ENCODE data around the gene GDAP2. TPM values are rescaled to one million over a fixed set of nuclear protein-coding genes. Genes with fewer than 3 reads are reported as not detected.

GDAP2 gene
- total and polyA plus RNA-seq, 8 donors, result 3.5 to 51.4 (median 24.1) TPM

DNA sequence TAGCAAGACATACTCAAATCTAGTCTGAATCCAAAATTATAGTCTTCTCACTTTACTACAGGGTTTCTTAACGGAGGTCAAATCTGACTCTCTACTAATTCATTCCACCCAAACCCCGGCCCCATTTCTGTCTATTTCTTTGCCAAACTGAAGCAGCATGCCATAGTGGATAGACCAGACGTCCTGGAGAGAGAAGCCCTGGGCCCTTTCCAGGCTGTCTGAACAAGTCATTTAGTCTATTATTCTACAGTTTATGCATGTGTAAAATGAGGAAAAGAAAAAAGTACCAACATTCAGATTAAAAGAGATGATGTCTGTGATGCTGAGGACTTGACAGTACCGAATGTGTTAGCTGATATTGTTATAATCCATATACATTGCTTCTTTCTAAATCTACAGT is 95.0 kb downstream of the GDAP2 start:
- peaks cover 0 to 3% (median 0%) of the 10 kb centered on the region in 4 donors for H3K9me3 ChIP-seq
- no peaks in the 10 kb centered on the region for H3K4me1 ChIP-seq
- WGBS, 5 donors, result 84 to 89% (median 87%) methylated on average over 4 of the region's 4 CpGs
- H3K4me3 ChIP-seq, result no peak overlapping the region
- no peak overlapping the region for H3K27ac ChIP-seq
- H3K36me3 ChIP-seq, result peaks cover 0 to 12% (median 2%) of the 10 kb centered on the region in 4 donors
- no peak for DNase-seq
- intact Hi-C loops (cut with DNase I; ENCODE audit: low total_unique reads), result no loop called here
- H3K27me3 ChIP-seq, result no peaks in the 10 kb centered on the region
- TF ChIP-seq POLR2A (IDR thresholded peaks at IDR 0.05), result no peak
- TF ChIP-seq EP300 (IDR thresholded peaks at IDR 0.05), result no peak
- TF ChIP-seq, protein P1, sequence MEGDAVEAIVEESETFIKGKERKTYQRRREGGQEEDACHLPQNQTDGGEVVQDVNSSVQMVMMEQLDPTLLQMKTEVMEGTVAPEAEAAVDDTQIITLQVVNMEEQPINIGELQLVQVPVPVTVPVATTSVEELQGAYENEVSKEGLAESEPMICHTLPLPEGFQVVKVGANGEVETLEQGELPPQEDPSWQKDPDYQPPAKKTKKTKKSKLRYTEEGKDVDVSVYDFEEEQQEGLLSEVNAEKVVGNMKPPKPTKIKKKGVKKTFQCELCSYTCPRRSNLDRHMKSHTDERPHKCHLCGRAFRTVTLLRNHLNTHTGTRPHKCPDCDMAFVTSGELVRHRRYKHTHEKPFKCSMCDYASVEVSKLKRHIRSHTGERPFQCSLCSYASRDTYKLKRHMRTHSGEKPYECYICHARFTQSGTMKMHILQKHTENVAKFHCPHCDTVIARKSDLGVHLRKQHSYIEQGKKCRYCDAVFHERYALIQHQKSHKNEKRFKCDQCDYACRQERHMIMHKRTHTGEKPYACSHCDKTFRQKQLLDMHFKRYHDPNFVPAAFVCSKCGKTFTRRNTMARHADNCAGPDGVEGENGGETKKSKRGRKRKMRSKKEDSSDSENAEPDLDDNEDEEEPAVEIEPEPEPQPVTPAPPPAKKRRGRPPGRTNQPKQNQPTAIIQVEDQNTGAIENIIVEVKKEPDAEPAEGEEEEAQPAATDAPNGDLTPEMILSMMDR (IDR thresholded peaks at IDR 0.05), result no peak
- TF ChIP-seq POLR2AphosphoS5 (IDR thresholded peaks at IDR 0.05), result no peak

DNA sequence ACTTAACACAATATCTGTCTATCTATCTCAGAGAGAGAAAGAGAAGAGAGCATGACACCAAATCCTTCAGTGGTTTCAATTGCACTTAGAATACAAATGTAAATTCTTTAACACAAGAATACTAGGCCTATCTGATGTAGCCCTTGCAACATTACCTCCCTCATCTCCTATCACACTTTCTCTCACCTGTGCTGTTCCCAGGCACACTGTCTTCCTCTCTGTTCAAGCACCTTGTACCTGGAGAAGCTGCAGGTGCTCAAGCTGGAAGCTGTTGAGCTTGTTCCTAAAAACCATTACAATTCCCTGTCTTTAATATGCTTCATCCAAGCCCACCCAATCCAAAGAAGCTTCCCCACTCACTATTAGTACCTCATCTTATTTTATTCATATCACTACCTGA is 97.0 kb downstream of the GDAP2 start:
- intact Hi-C loops (cut with DNase I; ENCODE audit: low total_unique reads), result no loop called here
- Histone ChIP-seq H3K9me3 (peaks cover 0 to 3% (median 0%) of the 10 kb centered on the region in 4 donors), H3K36me3 (peaks cover 0 to under 1% (median 0%) of the 10 kb centered on the region in 4 donors), H3K27me3 (no peaks in the 10 kb centered on the region), H3K27ac (no peak overlapping the region), H3K4me1 (peaks cover 0 to 4% (median 0%) of the 10 kb centered on the region in 4 donors), H3K4me3 (no peak overlapping the region)
- DNase-seq, result no peak
- TF ChIP-seq POLR2A (IDR thresholded peaks at IDR 0.05) (no peak), EP300 (IDR thresholded peaks at IDR 0.05) (no peak), POLR2AphosphoS5 (IDR thresholded peaks at IDR 0.05) (no peak)
- TF ChIP-seq, protein P1 (IDR thresholded peaks at IDR 0.05), result no peak

DNA sequence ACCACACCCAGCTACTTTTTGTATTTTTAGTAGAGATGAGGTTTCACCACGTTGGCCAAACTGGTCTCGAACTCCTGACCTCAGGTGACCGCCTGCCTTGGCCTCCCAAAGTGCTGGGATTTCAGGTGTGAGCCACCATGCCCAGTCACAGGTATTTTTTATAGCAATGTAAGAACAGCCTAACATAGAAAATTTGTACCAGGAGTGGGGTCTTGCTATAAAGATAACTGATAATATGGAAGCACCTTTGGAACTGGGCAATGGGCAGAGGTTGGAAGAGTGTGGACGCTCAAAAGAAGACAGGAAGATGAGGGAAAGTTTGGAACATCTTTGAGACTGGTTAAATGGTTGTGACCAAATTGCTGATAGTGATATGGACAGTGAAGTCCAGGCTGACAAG is 99.2 kb downstream of the GDAP2 start:
- intact Hi-C loops (cut with DNase I; ENCODE audit: low total_unique reads), result no loop called here
- DNase-seq, result no peak
- H3K4me3 ChIP-seq, result no peak overlapping the region
- H3K9me3 ChIP-seq, result peaks cover 0 to 3% (median 0%) of the 10 kb centered on the region in 4 donors
- H3K36me3 ChIP-seq, result no peaks in the 10 kb centered on the region
- no peaks in the 10 kb centered on the region for H3K27me3 ChIP-seq
- WGBS, 5 donors, result 71 to 93% (median 93%) methylated on average over 4 of the region's 4 CpGs
- H3K4me1 ChIP-seq, result peaks cover 0 to 18% (median 3%) of the 10 kb centered on the region in 4 donors
- no peak overlapping the region for H3K27ac ChIP-seq
- TF ChIP-seq, protein P1 (IDR thresholded peaks at IDR 0.05), result no peak
- no peak for TF ChIP-seq POLR2AphosphoS5 (IDR thresholded peaks at IDR 0.05)
- TF ChIP-seq EP300 (IDR thresholded peaks at IDR 0.05), result no peak
- no peak for TF ChIP-seq POLR2A (IDR thresholded peaks at IDR 0.05)

DNA sequence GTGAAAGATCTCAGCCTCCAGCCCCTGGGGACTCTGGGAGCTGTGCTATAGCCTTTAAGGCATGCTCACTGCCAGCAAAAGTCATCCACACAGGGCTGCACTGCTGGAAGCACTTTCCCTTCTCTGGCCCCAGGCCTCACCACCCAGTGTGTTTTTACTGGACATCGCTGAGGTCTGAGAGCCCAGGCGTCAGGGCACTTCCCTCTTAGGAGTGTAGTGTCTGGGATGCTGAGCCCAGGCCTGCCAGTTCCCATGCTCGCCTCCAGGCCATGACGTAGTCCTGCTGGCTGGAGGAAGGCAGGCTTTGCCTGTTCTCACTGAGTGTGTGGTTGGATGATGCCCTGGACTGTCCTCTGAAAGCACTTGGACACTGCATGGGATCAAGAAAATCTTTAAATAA is 101.2 kb downstream of the GDAP2 start:
- peak in 1 of 2 donors; percentile 74 for DNase-seq
- Histone ChIP-seq H3K27ac (peak overlapping the region in 1 of 5 donors; percentile 42), H3K4me1 (peaks cover 0 to 28% (median 3%) of the 10 kb centered on the region in 4 donors), H3K9me3 (peaks cover 0 to 3% (median 0%) of the 10 kb centered on the region in 4 donors), H3K27me3 (no peaks in the 10 kb centered on the region), H3K4me3 (no peak overlapping the region), H3K36me3 (no peaks in the 10 kb centered on the region)
- intact Hi-C loops (cut with DNase I; ENCODE audit: low total_unique reads), result no loop called here
- TF ChIP-seq POLR2AphosphoS5 (IDR thresholded peaks at IDR 0.05) (no peak), EP300 (IDR thresholded peaks at IDR 0.05) (no peak), POLR2A (IDR thresholded peaks at IDR 0.05) (no peak)
- TF ChIP-seq, protein P1 (IDR thresholded peaks at IDR 0.05), result no peak
- 20 to 79% (median 71%) methylated on average over 1 to 4 of the region's 4 CpGs for WGBS, 5 donors

All from stomach (tissue), 9 donors.